SHP77 (cell line): ENCODE measurements around the gene EP400.

Experiments used
- DNase-seq, 2 experiments: peaks; one replicate each; lab custom pipeline; 2025; lab: John Stamatoyannopoulos, UW

EP400 gene

GRCh38 chr12:131912518-131913274 is 37.0 kb upstream of the EP400 start:
- peak; percentile 30 to 37 for DNase-seq

- no peak for DNase-seq
These were observed 36.1 kb upstream of the EP400 start for GRCh38 chr12:131913666-131914065.

GRCh38 chr12:131914179-131914702 is 35.5 kb upstream of the EP400 start:
- DNase-seq = no peak

- no peak for DNase-seq
These were observed 34.6 kb upstream of the EP400 start for GRCh38 chr12:131915000-131915689.

GRCh38 chr12:131915823-131916222 is 33.9 kb upstream of the EP400 start:
- DNase-seq = no peak

- DNase-seq = no peak
These were observed 33.2 kb upstream of the EP400 start for GRCh38 chr12:131916306-131917138.

- DNase-seq = no peak
These were observed 32.5 kb upstream of the EP400 start for GRCh38 chr12:131917139-131917710.

- DNase-seq = no peak
These were observed 31.9 kb upstream of the EP400 start for GRCh38 chr12:131917711-131918306.

GRCh38 chr12:131918311-131919050 is 31.3 kb upstream of the EP400 start:
- no peak for DNase-seq

GRCh38 chr12:131919051-131919347 is 30.7 kb upstream of the EP400 start:
- DNase-seq = no peak

GRCh38 chr12:131919366-131920156 is 30.2 kb upstream of the EP400 start:
- DNase-seq = no peak

- DNase-seq = no peak
These were observed 29.6 kb upstream of the EP400 start for GRCh38 chr12:131920157-131920508.

GRCh38 chr12:131920902-131921840 is 28.6 kb upstream of the EP400 start:
- DNase-seq = no peak

GRCh38 chr12:131921866-131922769 is 27.6 kb upstream of the EP400 start:
- DNase-seq = no peak

- no peak for DNase-seq
These were observed 27.0 kb upstream of the EP400 start for GRCh38 chr12:131922772-131923171.

- DNase-seq = no peak
These were observed 26.5 kb upstream of the EP400 start for GRCh38 chr12:131923260-131923659.

GRCh38 chr12:131927110-131928079 is 22.3 kb upstream of the EP400 start:
- DNase-seq = peak in 1 of 2 experiments; percentile 14
